SJCRH30 (cell line): ENCODE measurements around the gene YY1. TPM values are rescaled to one million over a fixed set of nuclear protein-coding genes. Genes with fewer than 3 reads are reported as not detected.
A peak's percentile ranks its signal among the peaks of the same experiment; 100 is the strongest.
"Not testable (repeated sequence)": the region's sequence is repeated elsewhere in the genome, so short reads cannot be mapped to it uniquely, and the experiment has no call there.

Source experiments
- DNase-seq, 2 experiments: peaks; one replicate each; pipeline ENCODE4 v3.0.0-alpha.2; 2015 to 2020
- H3K27ac ChIP-seq: fragments of 250-450 bp; sonication (Bioruptor Pico); 2 replicates; pipeline ENCODE4 v1.5.1; 2020; ENCODE audit warnings: mild to moderate bottlenecking, moderate library complexity
- H3K27me3 ChIP-seq: fragments of 250-450 bp; sonication (Bioruptor Pico); 2 replicates; pipeline ENCODE4 v1.5.1; 2020; ENCODE audit warnings: mild to moderate bottlenecking, moderate library complexity
- H3K36me3 ChIP-seq: fragments of 250-450 bp; sonication (Bioruptor Pico); 2 replicates; pipeline ENCODE4 v1.5.1; 2020; ENCODE audit warnings: mild to moderate bottlenecking, moderate library complexity
- H3K4me1 ChIP-seq: fragments of 250-450 bp; sonication (Bioruptor Pico); 2 replicates; pipeline ENCODE4 v1.5.1; 2020; ENCODE audit warnings: mild to moderate bottlenecking, moderate library complexity
- H3K4me3 ChIP-seq: fragments of 250-450 bp; sonication (Bioruptor Pico); 2 replicates; pipeline ENCODE4 v1.5.1; 2020; ENCODE audit warnings: mild to moderate bottlenecking, moderate library complexity
- H3K9me3 ChIP-seq: fragments of 250-450 bp; sonication (Bioruptor Pico); replicated peaks from 2 replicates; pipeline ENCODE4 v1.5.1; 2020; ENCODE audit warnings: mild to moderate bottlenecking, moderate library complexity
- total RNA-seq: library from RNA; depleted of rRNA; stranded (reverse); fragments of >200 nt; shearing (Covaris generic); gene quantifications from 2 replicates; pipeline ENCODE4 v1.2.3, GENCODE V29; 2014; rRNA removed

The YY1 gene
- 58.6 and 60.9 TPM in 2 replicates for total RNA-seq

- peaks cover 19% of the 10 kb centered on the region; the same call in 1 of the 2 replicates for H3K36me3 ChIP-seq
- H3K9me3 ChIP-seq = no peaks in the 10 kb centered on the region
Measured at GRCh38 chr14:100238419-100239210, at the start of gene YY1. Gene YY1, plus strand, starts transcription at chr14:100239144. Its CDS starts 101 bp downstream, at chr14:100239245.

GRCh38 chr14:100190126-100190525, 48.8 kb upstream of the YY1 start:
- DNase-seq = no peak
- no peaks in the 10 kb centered on the region for H3K36me3 ChIP-seq
- H3K9me3 ChIP-seq = no peaks in the 10 kb centered on the region
- no peaks in the 10 kb centered on the region for H3K27me3 ChIP-seq
- H3K27ac ChIP-seq = no peak overlapping the region
- H3K4me1 ChIP-seq = peaks cover 4% of the 10 kb centered on the region
- H3K4me3 ChIP-seq = no peak overlapping the region

More at GRCh38 chr14:100238419-100239210, at the start of gene YY1:
- H3K27ac ChIP-seq = peak within 1 kb of the TSS; percentile 67
- no peaks in the 10 kb centered on the region for H3K4me1 ChIP-seq
- H3K27me3 ChIP-seq = no peaks in the 10 kb centered on the region
- DNase-seq = peak; percentile 98 to 99
- peak within 1 kb of the TSS; percentile 90 for H3K4me3 ChIP-seq

DNA sequence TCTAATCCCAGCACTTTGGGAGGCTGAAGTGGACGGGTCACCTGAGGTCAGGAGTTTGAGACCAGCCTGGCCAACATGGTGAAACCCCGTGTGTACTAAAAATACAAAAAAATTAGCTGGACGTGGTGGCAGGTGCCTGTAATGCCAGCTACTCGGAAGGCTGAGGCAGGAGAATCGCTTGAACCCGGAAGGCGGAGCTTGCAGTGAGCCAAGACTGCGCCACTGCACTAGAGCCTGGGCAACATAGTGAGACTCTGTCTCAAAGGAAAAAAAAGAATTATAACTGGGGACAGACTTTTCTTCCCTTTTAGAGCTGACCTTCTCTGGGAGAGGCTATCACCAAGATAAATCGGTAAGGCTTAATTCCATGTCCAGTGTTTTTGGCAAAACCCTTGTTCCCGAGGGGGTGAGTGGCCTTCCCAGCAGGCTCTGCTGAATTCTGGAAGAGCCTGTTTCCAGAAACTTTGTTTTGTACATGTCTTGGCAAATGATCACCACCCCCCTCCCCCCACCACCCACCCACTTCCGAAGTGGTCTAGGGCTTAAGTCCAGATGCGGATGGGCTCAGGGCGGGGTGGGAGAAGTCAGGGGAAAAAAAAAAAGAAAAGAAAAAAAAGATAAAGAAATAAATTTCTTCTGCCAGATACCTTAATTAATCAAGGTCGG, 47.2 kb upstream of the YY1 start:
- Histone ChIP-seq H3K36me3 (no peaks in the 10 kb centered on the region), H3K4me3 (peak overlapping the region; percentile 56), H3K27me3 (no peaks in the 10 kb centered on the region), H3K9me3 (no peaks in the 10 kb centered on the region), H3K4me1 (peaks cover 4% of the 10 kb centered on the region), H3K27ac (no peak overlapping the region)
- DNase-seq = no peak

DNA sequence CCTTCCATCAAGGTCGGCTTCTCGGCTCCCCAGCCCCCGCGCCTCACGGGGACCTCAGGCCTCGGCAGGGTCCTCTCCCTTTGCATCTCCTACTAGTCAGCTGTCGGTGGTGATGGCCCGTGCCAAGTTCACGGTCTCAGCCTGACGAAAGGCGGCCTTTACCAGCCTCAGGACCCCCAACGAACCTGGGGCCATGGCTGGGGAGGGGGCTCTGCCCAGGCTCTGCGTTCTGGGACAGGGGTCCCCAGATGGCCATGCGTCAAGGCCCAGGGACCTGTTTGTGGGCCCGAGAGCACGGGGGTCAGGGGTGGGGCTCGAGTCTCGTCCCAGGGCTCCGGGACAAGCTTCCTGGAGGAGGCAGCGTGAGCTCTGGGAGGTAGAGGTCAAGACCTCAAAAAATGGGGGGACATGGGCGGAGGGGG, 46.7 kb upstream of the YY1 start:
- H3K27me3 ChIP-seq = no peaks in the 10 kb centered on the region
- H3K9me3 ChIP-seq = no peaks in the 10 kb centered on the region
- peak overlapping the region; percentile 56 for H3K4me3 ChIP-seq
- peak; percentile 17 to 27 for DNase-seq
- peaks cover 4% of the 10 kb centered on the region for H3K4me1 ChIP-seq
- H3K27ac ChIP-seq = peak overlapping the region; percentile 74
- no peaks in the 10 kb centered on the region for H3K36me3 ChIP-seq

DNA sequence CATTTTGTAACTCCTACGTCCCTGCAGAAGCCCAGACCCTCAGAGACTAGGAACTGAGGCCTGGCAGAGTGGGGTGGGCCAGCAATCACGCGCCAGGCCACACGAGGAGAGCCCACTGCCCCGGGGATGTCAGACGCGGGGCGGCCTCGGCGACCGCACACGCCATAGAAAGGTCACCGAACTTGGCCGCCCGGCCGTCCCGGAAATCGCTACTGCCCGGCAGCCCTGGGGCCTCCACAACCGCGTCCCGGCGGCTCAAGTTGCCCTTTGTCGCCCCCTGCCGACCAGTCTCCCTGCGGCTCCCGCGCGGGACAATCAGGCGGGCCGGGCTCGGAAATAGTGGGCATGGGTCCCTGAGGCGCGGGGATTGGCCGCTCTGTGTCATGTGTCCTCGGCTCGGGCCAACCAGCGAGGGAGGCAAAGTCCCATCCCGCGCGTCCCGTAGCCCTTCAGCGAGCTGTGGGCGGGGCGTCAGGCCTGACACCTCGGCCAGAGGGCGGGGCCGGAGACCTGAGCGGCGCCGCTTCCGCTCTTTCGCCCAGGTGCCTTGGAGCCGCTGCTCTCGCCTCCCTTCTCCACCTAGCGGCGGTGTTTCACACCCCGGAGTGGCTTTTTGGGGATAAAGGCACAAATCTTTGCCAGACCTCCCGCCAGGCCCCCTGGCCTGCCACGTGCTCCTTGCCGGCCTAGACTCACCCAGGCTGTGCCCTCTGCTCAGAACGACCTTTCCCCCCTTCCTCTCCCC, 46.1 kb upstream of the YY1 start:
- Histone ChIP-seq H3K27ac (peak overlapping the region; percentile 74), H3K36me3 (no peaks in the 10 kb centered on the region), H3K4me3 (peak overlapping the region; percentile 56), H3K27me3 (no peaks in the 10 kb centered on the region), H3K4me1 (peaks cover 4% of the 10 kb centered on the region), H3K9me3 (no peaks in the 10 kb centered on the region)
- DNase-seq = peak; percentile 98 to 99

- Histone ChIP-seq H3K36me3 (no peaks in the 10 kb centered on the region), H3K4me1 (peaks cover 4% of the 10 kb centered on the region), H3K9me3 (no peaks in the 10 kb centered on the region), H3K27ac (peak overlapping the region; percentile 60), H3K4me3 (peak overlapping the region; percentile 56), H3K27me3 (no peaks in the 10 kb centered on the region)
- DNase-seq = peak; percentile 38 to 59
Measured at GRCh38 chr14:100193417-100194357, 45.3 kb upstream of the YY1 start.

DNA sequence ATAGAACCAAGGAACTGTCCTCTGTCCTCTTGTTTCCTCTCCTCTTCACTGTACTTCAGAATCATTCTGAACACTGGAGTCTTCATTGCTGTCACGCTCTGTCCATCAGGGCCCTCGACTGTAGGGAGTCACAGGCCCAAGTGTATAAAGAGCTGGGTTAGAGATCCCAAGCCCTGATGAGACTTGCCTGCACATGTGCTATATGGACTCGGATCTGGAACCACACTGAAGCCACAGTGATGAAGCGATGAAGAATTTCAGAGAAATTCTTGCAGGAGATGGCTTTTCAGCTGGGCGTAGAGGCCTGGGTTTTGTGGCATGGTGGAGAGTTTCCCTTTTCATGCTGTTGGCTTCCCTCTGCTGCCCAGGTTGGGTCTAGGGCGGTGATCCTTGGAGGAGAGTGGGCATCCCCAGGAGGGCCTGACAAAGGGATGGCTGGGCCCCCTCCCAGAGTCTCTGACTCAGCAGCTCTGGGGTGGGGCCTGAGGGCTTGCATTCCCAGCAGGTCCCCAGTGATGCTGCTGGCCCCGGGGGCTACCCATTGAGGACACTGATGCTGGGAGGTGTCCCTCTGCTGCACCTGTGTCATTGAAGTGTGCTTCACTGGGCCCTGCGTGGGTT, 39.6 kb upstream of the YY1 start:
- Histone ChIP-seq H3K4me1 (no peaks in the 10 kb centered on the region), H3K9me3 (no peaks in the 10 kb centered on the region), H3K27me3 (no peaks in the 10 kb centered on the region), H3K27ac (no peak overlapping the region), H3K36me3 (no peaks in the 10 kb centered on the region), H3K4me3 (no peak overlapping the region)
- no peak for DNase-seq

GRCh38 chr14:100200311-100200710, 38.6 kb upstream of the YY1 start:
- H3K4me3 ChIP-seq = no peak overlapping the region
- no peaks in the 10 kb centered on the region for H3K27me3 ChIP-seq
- no peak overlapping the region for H3K27ac ChIP-seq
- no peaks in the 10 kb centered on the region for H3K9me3 ChIP-seq
- no peaks in the 10 kb centered on the region for H3K4me1 ChIP-seq
- H3K36me3 ChIP-seq = no peaks in the 10 kb centered on the region
- no peak for DNase-seq

DNA sequence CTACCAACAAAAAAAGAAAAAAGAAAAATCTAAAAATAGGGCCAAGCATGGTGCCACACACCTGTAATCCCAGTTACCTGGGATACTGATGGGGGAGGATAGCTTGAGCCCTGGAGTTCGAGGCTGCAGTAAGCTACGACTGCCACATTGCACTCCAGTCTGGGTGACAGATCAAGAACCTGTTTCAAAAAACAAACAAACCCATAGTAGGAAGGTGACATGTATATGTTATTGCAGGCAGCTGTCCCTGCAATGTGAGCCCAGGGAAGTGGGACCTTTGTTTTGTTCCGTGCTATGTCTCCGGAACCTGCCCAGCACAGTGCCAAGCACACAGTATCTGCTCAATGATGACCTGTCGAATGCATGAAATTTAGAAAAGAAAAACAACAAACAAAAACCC, 37.2 kb upstream of the YY1 start:
- no peaks in the 10 kb centered on the region for H3K27me3 ChIP-seq
- H3K9me3 ChIP-seq = no peaks in the 10 kb centered on the region
- no peaks in the 10 kb centered on the region for H3K4me1 ChIP-seq
- no peak overlapping the region for H3K4me3 ChIP-seq
- H3K27ac ChIP-seq = no peak overlapping the region
- no peaks in the 10 kb centered on the region for H3K36me3 ChIP-seq
- no peak for DNase-seq

DNA sequence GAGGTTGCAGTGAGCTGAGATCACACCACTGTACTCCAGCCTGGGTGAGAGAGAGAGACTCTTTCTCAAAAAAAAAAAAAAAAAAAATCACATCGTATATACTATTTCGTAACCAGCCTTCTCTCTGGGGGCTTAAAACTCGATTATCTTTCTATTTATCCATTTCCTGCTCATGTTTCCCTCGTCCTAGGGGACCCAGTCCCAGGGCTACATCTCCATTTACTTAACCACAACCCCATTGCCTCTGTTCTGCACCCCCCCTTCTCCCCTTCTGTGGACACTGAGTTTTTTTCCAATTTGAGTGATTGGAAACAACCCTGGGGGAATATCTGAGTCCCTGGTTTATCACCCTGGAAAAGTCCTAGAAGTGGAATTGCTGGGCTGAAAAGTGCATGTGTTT, 36.2 kb upstream of the YY1 start:
- DNase-seq = no peak
- Histone ChIP-seq H3K4me3 (no peak overlapping the region), H3K27me3 (no peaks in the 10 kb centered on the region), H3K27ac (no peak overlapping the region), H3K36me3 (no peaks in the 10 kb centered on the region), H3K9me3 (no peaks in the 10 kb centered on the region), H3K4me1 (no peaks in the 10 kb centered on the region)

GRCh38 chr14:100203146-100203545, 35.8 kb upstream of the YY1 start:
- Histone ChIP-seq H3K27me3 (no peaks in the 10 kb centered on the region), H3K36me3 (no peaks in the 10 kb centered on the region), H3K4me1 (no peaks in the 10 kb centered on the region), H3K27ac (no peak overlapping the region), H3K4me3 (no peak overlapping the region), H3K9me3 (no peaks in the 10 kb centered on the region)
- DNase-seq = no peak

GRCh38 chr14:100203962-100204834, 34.7 kb upstream of the YY1 start:
- Histone ChIP-seq H3K4me3 (no peak overlapping the region), H3K36me3 (no peaks in the 10 kb centered on the region), H3K9me3 (no peaks in the 10 kb centered on the region), H3K27me3 (no peaks in the 10 kb centered on the region), H3K27ac (no peak overlapping the region), H3K4me1 (no peaks in the 10 kb centered on the region)
- no peak for DNase-seq

GRCh38 chr14:100204835-100205167, 34.1 kb upstream of the YY1 start:
- H3K27ac ChIP-seq, DNase-seq, H3K9me3 ChIP-seq, H3K36me3 ChIP-seq, H3K4me1 ChIP-seq, H3K4me3 ChIP-seq, H3K27me3 ChIP-seq: not testable (repeated sequence)
